GM23338 (cell line): ENCODE results near the gene MYCL. TPM values are rescaled to one million over a fixed set of nuclear protein-coding genes. Genes with fewer than 3 reads are reported as not detected.

Experiments
- ATAC-seq: fragments of 200-7000 bp; cut with Tn5 transposase; 3 replicates; pipeline ENCODE4 v1.9.1; 2020
- DNase-seq: peaks from one replicate; pipeline ENCODE4 v3.0.0-alpha.2; 2015; ENCODE audit warnings: low spot score
- H2AFZ ChIP-seq: fragments of 200-600 bp; sonication (generic); 2 replicates; pipeline ENCODE4 v1.8.0; 2016; ENCODE audit warnings: antibody characterized with exemption, mild to moderate bottlenecking, moderate library complexity
- H3F3A ChIP-seq: fragments of 200-600 bp; sonication (generic); replicated peaks from 2 replicates; pipeline ENCODE4 v1.8.0; 2017; ENCODE audit warnings: antibody characterized with exemption, mixed run types, low read depth
- H3K27ac ChIP-seq: fragments of 200-600 bp; sonication (generic); 2 replicates; pipeline ENCODE4 v1.6.1; 2016; ENCODE audit warnings: low read depth
- H3K27me3 ChIP-seq: fragments of 200-600 bp; sonication (generic); 2 replicates; pipeline ENCODE4 v1.8.0; 2016; ENCODE audit warnings: mild to moderate bottlenecking, mixed run types, moderate library complexity; ENCODE audit not compliant: insufficient read depth
- H3K36me3 ChIP-seq: fragments of 200-600 bp; sonication (generic); 2 replicates; pipeline ENCODE4 v1.8.0; 2016; ENCODE audit warnings: mild to moderate bottlenecking; ENCODE audit not compliant: insufficient read depth
- H3K4me1 ChIP-seq: fragments of 200-600 bp; sonication (generic); 2 replicates; pipeline ENCODE4 v1.8.0; 2016; ENCODE audit warnings: mild to moderate bottlenecking, moderate library complexity; ENCODE audit not compliant: insufficient read depth
- H3K4me2 ChIP-seq: fragments of 200-600 bp; sonication (generic); 2 replicates; pipeline ENCODE4 v1.7.1; 2017; ENCODE audit warnings: mixed run types
- H3K4me3 ChIP-seq: fragments of 200-600 bp; sonication (generic); 2 replicates; pipeline ENCODE4 v1.6.1; 2016; ENCODE audit warnings: mixed run types
- H3K79me2 ChIP-seq: fragments of 200-600 bp; sonication (generic); replicated peaks from 2 replicates; pipeline ENCODE4 v1.8.0; 2017; ENCODE audit warnings: mild to moderate bottlenecking; ENCODE audit not compliant: insufficient read depth
- H3K9me2 ChIP-seq: fragments of 200-600 bp; sonication (generic); 2 replicates; pipeline ENCODE4 v1.8.0; 2017; ENCODE audit not compliant: insufficient read depth
- H4K20me1 ChIP-seq: fragments of 200-600 bp; sonication (generic); replicated peaks from 2 replicates; pipeline ENCODE4 v1.8.0; 2017; ENCODE audit warnings: mild to moderate bottlenecking; ENCODE audit not compliant: insufficient read depth
- H3K27ac Mint-ChIP-seq: 2 replicates; pipeline ENCODE4 v1.8.0; 2020; ENCODE audit warnings: inconsistent platforms, mild to moderate bottlenecking, moderate library complexity, mixed read lengths
- H3K27me3 Mint-ChIP-seq: 3 replicates; pipeline ENCODE4 v1.8.0; 2022; ENCODE audit warnings: low read depth, mild to moderate bottlenecking, moderate library complexity, mixed read lengths, inconsistent platforms; ENCODE audit not compliant: insufficient read depth, poor library complexity
- H3K36me3 Mint-ChIP-seq: 3 replicates; pipeline ENCODE4 v1.8.0; 2021; ENCODE audit warnings: low read depth, mild to moderate bottlenecking, inconsistent platforms, moderate library complexity, mixed read lengths
- H3K4me1 Mint-ChIP-seq: 3 replicates; pipeline ENCODE4 v1.8.0; 2020; ENCODE audit warnings: mild to moderate bottlenecking, inconsistent platforms, mixed read lengths
- H3K4me3 Mint-ChIP-seq: 3 replicates; pipeline ENCODE4 v1.8.0; 2021; ENCODE audit warnings: moderate library complexity, mild to moderate bottlenecking, inconsistent platforms, mixed read lengths
- H3K9me3 Mint-ChIP-seq: 3 replicates; pipeline ENCODE4 v1.8.0; 2020; ENCODE audit warnings: moderate library complexity, mild to moderate bottlenecking, inconsistent platforms, mixed read lengths
- CREB1 ChIP-seq: fragments of 250-450 bp; sonication (Bioruptor Pico); IDR thresholded peaks from 2 replicates; pipeline ENCODE4 v1.5.0; 2020; ENCODE audit warnings: low read depth, mild to moderate bottlenecking, moderate library complexity
- CTCF ChIP-seq, 2 experiments: fragments of 200-600 bp in 1 of 2; sonication (generic) in 1 of 2; conservative IDR thresholded peaks; 2 replicates each; pipeline versions ENCODE4 v1.5.1 to v1.6.1; 2016 to 2017; ENCODE audit warnings: antibody characterized with exemption in 2 of 2, low read depth in 2 of 2, mild to moderate bottlenecking in 2 of 2, moderate library complexity in 1 of 2
- ETS1 ChIP-seq: IDR thresholded peaks from 2 replicates; pipeline ENCODE4 v1.6.1; 2016; ENCODE audit warnings: antibody characterized with exemption
- EZH2 ChIP-seq: fragments of 200-600 bp; sonication (generic); IDR thresholded peaks from one replicate; pipeline ENCODE4 v1.8.0; 2017; ENCODE audit warnings: antibody characterized with exemption, mild to moderate bottlenecking, low read depth; ENCODE audit not compliant: unreplicated experiment
- EZH2phosphoT487 ChIP-seq: fragments of 200-600 bp; sonication (generic); IDR thresholded peaks from one replicate; pipeline ENCODE4 v1.8.1; 2018; ENCODE audit warnings: antibody characterized with exemption; ENCODE audit not compliant: unreplicated experiment
- JUNB ChIP-seq: IDR thresholded peaks from one replicate; pipeline ENCODE4 v1.6.1; 2016; ENCODE audit warnings: antibody characterized with exemption; ENCODE audit not compliant: unreplicated experiment
- NANOG ChIP-seq: IDR thresholded peaks from 2 replicates; pipeline ENCODE4 v1.6.1; 2016; ENCODE audit warnings: antibody characterized with exemption, borderline replicate concordance
- POLR2AphosphoS5 ChIP-seq: IDR thresholded peaks from 2 replicates; pipeline ENCODE4 v1.6.1; 2016; ENCODE audit warnings: antibody characterized with exemption, low read depth
- REST ChIP-seq: IDR thresholded peaks from one replicate; pipeline ENCODE4 v1.6.1; 2018; ENCODE audit warnings: antibody characterized with exemption; ENCODE audit not compliant: unreplicated experiment
- ZNF114 ChIP-seq: fragments of 250-450 bp; sonication (Bioruptor Pico); IDR thresholded peaks from 2 replicates; pipeline ENCODE4 v1.5.0; 2020; ENCODE audit warnings: mild to moderate bottlenecking, moderate library complexity
- ZNF331 ChIP-seq: fragments of 250-450 bp; sonication (Bioruptor Pico); IDR thresholded peaks from 2 replicates; pipeline ENCODE4 v1.5.0; 2020; ENCODE audit warnings: low read depth, mild to moderate bottlenecking, moderate library complexity
- polyA plus RNA-seq: library from polyadenylated mRNA; unstranded; fragments of >200 nt; fragmentation: Nextera tagmentation; extraction: Ambion mirVana; gene quantifications from 2 replicates; pipeline ENCODE4 v1.2.1, GENCODE V29; 2016
- total RNA-seq: library from RNA; depleted of rRNA; stranded (reverse); fragments of >200 nt; shearing (Covaris generic); gene quantifications from 2 replicates; pipeline ENCODE4 v1.2.3, GENCODE V29; 2014

Gene MYCL
- total and polyA plus RNA-seq, 2 experiments from 2014 or later = 8.2 to 41.1 TPM

GRCh38 chr1:39872698-39873097 lies 29.0 kb downstream of the MYCL start:
- TF ChIP-seq POLR2AphosphoS5 = no peak
- no peak for TF ChIP-seq NANOG
- TF ChIP-seq CREB1 (CRISPR knock-in tag) = no peak
- no peak for TF ChIP-seq EZH2phosphoT487
- no peak for TF ChIP-seq CTCF (conservative IDR thresholded peaks at IDR 0.05; ENCODE audit: low read depth in 2 of 2)
- TF ChIP-seq ZNF331 (CRISPR knock-in tag) = no peak
- TF ChIP-seq JUNB = no peak
- TF ChIP-seq ETS1 = no peak
- TF ChIP-seq REST = no peak
- no peak for TF ChIP-seq EZH2
- no peak for TF ChIP-seq ZNF114 (CRISPR knock-in tag)
- no peak overlapping the region for H3K4me3 ChIP-seq
- no peak overlapping the region for H3K4me2 ChIP-seq
- no peak overlapping the region for H3K27ac ChIP-seq
- peaks cover 28% of the 10 kb centered on the region for H3K9me3 Mint-ChIP-seq
- no peak overlapping the region for H3K4me3 Mint-ChIP-seq
- H3K27ac Mint-ChIP-seq = no peak overlapping the region
- H3K27me3 ChIP-seq = no peaks in the 10 kb centered on the region
- no peaks in the 10 kb centered on the region for H3K9me2 ChIP-seq
- peaks cover 9% of the 10 kb centered on the region; the same call in 1 of the 2 replicates for H3K4me1 ChIP-seq
- DNase-seq (no peak), ATAC-seq (no peak)
- H3K79me2 ChIP-seq = peaks cover 89% of the 10 kb centered on the region
- peaks cover 56% of the 10 kb centered on the region for H4K20me1 ChIP-seq
- peaks cover 9% of the 10 kb centered on the region for H3K4me1 Mint-ChIP-seq
- H2AFZ ChIP-seq = no peak overlapping the region
- peaks cover 1% of the 10 kb centered on the region for H3K27me3 Mint-ChIP-seq
- H3K36me3 Mint-ChIP-seq = peaks cover 55% of the 10 kb centered on the region
- peaks cover 7% of the 10 kb centered on the region for H3K36me3 ChIP-seq
- H3F3A ChIP-seq = no peaks in the 10 kb centered on the region
